CD4-positive, alpha-beta T cell treated with Interleukin-6 for 4 hours (primary cell): ENCODE data around the gene SLC45A3.
"Not testable (repeated sequence)": the region's sequence is repeated elsewhere in the genome, so short reads cannot be mapped to it uniquely, and the experiment has no call there.

Source experiments
- DNase-seq: peaks from one replicate; pipeline ENCODE4 v3.0.0-alpha.2; 2020; ENCODE audit warnings: mixed read lengths

The SLC45A3 gene, protein sequence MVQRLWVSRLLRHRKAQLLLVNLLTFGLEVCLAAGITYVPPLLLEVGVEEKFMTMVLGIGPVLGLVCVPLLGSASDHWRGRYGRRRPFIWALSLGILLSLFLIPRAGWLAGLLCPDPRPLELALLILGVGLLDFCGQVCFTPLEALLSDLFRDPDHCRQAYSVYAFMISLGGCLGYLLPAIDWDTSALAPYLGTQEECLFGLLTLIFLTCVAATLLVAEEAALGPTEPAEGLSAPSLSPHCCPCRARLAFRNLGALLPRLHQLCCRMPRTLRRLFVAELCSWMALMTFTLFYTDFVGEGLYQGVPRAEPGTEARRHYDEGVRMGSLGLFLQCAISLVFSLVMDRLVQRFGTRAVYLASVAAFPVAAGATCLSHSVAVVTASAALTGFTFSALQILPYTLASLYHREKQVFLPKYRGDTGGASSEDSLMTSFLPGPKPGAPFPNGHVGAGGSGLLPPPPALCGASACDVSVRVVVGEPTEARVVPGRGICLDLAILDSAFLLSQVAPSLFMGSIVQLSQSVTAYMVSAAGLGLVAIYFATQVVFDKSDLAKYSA

DNA sequence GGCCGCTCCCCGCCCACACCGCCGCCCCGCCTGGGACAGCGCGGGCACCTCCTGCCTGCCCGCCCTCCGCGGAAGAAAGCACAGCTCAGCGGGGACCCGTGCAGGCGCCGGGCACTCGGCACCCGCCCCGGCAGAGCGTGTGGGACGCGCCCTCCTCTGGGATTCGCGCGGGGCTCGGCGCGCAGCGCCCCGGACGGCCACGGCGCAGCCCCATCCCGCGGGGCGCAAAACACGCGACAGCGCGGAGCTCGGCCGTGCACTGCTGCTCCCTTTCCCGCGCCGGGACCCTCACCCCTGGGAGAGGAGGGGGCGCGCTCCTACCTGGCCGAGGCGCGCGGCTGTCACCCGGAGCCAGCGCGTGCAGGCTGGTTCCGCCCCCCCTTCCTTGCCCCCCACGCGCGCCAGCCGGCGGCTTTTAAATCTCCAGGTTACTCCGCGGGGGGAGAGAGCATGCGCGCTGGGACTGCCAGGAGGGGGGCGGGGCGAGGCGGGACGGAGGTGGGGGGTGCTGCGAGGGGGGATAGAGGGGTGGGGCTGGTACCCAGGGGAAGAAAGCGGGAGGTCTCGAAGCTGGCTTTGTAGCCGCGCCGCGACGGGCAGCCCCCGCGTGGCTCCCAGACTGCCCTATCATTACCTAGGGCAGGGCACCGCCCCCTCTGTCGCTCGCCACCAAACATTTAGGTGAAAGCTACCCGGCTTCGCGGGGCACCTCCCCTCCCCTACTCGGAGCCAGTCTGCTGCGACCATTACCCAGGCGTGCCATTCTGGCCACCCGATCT, at the start of gene SLC45A3:
Gene SLC45A3 (minus strand): TSS at position 437 of the 779 bp plus-strand sequence. CDS start 15,853 bp downstream, outside the sequence.
- DNase-seq: peak; percentile 67

DNA sequence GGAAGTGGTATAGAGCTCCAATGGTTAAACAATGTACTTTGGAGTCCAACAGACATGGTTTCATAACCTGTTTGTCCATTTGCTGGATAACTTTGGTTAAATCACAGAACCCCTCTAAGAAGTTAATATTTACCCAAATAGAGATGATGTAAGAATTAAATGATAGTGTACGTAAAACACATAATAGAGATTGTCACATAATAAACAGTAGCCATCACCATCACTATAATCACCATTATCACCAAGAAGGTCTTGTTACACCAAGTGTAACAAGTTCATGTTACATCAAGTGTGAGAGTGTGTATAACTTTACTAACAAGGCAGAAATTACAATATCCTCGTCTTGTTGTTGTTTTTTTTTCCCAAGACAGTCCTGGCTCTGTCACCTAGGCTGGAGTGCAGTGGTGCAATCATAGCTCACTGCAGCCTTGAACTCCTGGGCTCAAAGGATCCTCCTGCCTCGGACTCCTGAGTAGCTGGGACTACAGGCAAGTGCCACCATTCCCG, 46.4 kb upstream of the SLC45A3 start:
- DNase-seq: no peak

DNA sequence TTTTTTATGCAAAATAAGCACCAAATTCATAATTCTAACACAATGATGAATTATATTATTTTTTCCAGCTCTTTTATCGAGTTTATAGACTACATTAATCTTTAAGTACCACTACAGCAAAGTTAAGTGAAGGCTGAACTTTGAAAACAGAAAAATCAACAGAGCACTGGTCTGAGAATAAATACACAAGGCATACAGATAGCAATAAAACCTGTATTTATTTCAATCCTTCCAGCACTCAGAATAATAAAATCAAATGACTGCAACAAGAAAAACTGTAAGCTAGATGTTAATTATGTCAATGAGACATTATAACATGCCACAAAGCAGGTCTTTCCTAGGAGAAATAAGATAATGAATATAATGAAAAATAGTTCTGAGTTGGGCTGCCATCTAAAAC, 45.2 kb upstream of the SLC45A3 start:
- no peak for DNase-seq

DNA sequence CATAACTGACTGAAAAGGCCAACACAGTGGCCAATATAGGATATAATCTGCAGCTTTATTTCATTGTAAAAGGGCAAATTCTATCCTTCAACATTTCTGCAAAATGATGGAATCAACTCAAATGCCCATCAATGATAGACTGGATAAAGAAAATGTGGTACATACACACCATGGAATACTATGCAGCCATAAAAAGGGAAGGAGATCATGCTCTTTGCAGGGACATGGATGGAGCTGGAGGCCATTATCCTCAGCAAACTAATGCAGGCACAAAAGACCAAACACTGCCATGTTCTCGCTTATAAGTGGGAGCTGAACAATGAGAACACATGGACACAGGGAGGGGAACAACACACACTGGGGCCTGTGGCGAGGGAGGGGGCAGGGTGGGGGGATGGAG, 40.4 kb upstream of the SLC45A3 start:
- not testable (repeated sequence) for DNase-seq

DNA sequence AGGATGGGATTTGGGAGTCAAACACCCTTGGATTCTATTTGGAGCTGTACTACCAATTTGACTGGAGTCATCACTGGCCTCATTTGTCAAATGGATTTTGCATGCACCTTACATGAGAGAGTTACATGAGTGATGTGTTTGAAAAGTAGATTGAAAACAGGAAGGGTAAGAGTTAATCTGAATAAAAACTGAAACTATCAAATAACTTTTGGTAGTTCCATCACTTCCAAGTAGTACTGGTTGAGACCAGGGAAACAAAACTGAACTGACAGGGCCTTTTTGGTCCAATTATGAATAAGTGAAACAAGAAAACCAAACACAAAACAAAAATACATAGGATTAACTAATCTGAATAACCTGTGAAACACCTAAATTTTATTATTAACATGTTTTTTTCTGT, 39.5 kb upstream of the SLC45A3 start:
- DNase-seq: no peak

DNA sequence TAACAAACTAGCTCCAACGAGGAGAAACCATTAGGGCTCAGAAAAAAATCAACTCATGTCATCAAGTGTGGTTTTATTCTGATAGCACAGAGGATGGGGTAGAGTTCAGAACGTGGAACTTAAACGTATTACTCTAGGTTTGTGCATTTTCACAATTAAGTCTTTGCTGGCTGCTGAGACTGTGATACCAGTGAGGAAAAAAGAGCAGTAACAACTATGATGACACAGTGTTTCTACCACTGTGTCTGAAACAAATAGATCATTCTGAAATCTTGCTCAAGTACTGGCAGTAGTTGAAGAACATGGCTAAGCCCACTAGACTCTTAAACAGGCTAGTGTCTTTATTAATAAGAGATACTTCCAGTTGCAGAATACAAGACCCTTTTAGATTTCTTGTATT, 38.7 kb upstream of the SLC45A3 start:
- no peak for DNase-seq

DNA sequence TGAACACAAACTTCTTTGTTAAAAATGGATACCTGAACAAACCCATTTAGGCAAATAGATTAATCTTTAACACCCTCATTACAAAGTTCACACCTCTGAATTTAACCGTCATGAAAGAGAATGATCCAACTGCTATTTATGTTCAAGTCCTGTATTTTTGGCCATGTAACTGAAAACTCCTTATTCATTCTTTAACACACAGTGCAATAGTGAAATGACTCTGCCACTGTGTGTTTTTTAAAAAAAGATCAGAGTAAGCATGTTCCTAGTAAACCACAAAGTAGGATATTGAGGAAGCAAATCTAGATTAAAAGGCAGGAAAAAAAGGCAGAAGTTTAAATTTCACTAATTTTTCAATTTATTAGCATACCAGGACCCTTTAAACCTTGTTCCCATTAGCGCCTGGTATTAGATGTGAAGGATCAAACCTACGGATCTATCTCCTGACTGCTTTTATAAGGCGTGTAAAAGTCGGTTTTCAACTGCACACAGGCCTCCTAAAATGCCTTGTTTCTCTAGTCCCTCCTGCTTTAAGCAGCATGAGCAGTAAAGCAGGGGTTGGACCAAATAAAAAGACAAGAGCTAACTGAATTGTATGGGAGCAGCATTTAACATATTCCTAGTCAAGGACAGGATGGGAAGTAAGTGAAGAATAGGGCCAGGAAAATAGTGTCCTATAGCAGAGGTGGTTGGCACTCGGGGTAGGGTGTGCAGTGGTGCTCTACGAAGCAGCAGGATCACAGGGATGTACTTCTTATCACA, 36.2 kb upstream of the SLC45A3 start:
- DNase-seq: no peak

DNA sequence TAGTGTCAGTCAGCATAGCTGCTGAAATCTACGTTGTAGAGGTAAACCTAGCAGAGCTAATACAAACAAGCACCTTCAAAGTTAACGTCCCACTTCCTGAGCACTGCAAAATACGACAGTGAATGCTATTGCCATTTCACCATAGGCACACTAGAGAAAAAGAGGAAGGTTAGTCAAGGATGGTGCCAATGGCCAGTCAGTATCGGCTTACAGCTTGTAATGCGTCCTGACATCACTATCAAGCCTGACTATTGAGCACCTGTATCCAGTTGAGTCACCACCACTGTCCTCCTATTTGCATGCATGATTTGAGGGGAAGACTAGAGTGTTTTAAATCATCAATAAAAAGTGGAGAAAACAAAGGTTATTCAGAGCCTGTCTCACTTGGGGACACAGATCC, 35.3 kb upstream of the SLC45A3 start:
- no peak for DNase-seq

DNA sequence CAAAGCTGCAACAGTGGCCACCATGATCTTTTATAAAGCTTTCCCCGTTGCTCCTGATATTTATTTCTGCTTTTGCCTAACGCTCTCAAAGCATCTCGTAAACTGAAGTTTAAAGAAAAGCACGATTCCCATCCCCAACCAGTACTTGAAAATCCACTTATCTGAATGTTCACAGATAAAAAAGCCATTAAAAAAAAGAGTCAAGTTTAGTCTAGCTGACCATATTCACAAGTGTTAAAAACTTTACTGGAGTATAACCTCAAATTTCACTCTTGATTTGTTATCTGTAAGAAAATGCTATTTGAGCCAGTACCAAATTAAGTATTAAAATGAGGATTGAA, 34.6 kb upstream of the SLC45A3 start:
- DNase-seq: no peak

DNA sequence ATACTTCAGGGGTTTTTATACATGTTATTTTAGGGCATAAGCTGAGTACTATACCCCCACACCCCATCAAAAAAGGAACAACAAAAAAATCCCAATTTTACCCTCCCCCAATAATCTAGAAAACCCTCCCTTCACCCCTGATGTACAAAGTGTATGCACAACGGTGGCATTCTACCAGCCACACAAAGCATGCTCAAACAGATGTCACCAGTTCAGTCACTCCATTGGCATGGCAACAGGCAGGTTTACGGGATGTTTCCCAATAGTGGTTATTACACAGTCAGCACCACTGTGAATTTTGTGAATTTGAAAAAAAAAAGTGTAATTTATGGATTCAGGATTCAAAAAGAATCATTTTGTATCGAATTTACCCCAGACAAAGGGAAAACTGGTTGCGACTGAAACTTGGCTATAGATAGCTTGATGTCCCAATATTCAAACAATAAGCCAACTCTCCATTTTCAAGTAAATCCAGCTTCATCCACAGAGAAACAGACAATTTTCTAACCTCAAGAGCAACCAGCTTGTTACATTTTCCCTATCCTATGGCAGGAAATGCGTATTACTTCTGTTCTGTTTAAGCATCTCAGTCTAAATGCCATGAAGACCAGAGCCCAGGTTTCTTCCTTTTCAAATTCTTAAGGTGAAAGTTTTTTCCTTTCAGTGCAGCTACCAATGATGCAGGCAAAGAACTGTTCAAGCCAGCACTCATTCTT, 34.0 kb upstream of the SLC45A3 start:
- no peak for DNase-seq

DNA sequence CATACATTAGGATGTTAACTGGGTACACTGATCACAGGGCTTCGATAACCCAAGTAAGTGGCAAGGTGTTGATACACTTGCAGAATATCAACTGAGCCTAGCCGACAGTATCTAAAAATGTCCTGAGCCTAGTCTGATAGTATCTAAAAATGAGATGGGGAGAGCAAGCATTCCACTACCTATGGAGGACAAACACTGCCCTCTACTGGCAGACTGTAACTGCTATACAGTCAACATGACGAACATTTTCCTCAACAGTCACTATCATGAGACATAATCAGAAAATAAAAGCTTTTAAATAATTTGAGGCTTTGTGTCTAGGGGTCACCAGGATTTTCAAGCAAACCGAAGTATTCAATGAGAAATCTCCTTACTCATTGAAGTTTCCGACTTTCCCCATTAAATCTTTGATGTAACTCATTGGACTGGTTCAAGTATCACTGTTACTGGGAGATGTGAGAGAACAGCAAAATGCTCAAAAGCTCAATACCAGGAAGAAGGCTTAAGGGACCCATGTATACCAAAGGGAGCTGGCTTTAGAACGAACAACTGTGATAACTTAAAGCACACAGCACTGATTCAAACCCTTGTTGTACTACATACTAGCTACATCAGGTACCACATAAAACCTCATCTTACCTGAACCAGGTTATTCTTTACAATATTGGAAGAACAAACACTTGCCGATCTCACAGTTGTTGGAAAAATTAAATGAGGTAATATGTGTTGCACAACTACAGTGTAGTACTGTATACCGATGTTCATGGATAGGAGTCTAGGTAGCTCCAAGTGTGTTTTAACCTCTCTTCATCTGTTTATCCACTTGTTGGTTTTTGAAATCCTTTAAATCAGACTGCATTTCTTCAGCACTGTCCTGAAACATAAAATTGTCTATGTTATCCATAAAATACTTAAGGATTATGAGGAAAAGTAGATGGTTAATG, 31.1 kb upstream of the SLC45A3 start:
- peak; percentile 77 for DNase-seq

DNA sequence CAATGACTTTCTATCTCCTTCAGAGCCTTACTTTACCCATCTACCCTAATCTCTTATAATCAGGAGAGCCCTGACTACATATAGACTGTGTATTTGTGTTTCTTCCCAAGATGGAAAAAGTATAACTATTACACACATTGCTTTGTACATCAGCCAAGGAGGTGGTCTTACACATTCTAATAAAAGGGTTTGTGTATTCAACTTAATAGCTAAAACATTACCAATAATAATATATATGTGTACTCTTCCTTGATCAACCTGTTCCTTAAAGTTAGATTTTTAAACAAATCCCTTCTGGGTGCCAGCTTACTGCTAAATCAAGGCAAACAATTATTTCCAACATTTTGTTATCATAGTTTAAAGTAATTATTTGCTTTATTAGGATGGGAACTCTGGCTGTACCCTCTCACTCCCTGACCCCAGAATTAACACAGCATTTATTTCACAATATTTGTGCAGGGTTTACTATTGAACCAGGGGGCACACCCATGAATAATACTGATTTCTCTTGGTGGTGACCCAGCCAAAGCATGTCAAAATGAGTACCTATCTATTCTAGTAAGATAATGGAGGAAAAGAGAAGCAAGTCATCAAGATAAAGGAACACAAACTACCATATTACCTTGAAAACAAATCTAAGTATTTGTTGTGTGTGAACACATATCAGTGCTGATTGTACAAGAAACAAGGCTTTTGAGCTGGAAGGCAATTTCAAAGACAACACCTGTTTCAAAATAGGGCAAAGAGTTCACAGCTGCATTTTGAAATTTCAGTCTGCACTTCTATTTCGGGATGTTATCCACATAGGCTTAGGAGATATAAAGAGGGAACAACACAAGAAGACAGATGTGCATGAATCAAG, 30.1 kb upstream of the SLC45A3 start:
- DNase-seq: no peak

DNA sequence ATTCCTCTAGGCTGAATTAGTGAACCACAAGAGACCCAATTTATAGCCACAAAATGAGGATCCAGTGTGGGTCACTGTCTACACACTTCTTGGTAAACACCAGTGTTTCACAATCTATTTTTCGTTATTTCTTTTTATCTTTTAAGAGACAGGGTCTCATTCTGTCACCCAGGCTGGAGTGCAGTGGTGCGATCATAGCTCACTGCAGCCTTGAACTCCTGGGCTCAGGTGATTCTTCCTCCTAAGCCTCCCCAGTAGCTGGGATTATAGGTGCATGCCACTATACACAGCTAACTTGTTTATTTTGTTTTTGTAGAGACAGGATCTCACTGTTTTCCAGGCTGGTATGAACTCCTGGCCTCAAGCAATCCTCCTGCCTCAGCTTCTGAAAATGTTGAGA, 29.3 kb upstream of the SLC45A3 start:
- no peak for DNase-seq

DNA sequence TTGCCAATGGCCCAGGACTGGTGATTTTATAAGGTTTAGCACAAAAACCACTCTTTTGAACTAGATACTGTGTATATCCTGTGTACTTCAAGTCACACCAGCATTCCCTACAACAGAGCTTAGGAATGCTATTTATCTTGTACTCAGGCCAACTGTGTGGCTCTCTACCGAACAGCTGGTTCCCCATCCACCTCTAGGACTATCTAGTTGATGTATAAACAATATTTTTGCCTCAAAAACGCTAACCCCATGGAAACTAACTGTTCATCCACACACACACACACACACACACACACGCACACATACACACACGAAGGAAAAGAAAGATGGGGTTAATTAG, 28.7 kb upstream of the SLC45A3 start:
- DNase-seq: no peak

DNA sequence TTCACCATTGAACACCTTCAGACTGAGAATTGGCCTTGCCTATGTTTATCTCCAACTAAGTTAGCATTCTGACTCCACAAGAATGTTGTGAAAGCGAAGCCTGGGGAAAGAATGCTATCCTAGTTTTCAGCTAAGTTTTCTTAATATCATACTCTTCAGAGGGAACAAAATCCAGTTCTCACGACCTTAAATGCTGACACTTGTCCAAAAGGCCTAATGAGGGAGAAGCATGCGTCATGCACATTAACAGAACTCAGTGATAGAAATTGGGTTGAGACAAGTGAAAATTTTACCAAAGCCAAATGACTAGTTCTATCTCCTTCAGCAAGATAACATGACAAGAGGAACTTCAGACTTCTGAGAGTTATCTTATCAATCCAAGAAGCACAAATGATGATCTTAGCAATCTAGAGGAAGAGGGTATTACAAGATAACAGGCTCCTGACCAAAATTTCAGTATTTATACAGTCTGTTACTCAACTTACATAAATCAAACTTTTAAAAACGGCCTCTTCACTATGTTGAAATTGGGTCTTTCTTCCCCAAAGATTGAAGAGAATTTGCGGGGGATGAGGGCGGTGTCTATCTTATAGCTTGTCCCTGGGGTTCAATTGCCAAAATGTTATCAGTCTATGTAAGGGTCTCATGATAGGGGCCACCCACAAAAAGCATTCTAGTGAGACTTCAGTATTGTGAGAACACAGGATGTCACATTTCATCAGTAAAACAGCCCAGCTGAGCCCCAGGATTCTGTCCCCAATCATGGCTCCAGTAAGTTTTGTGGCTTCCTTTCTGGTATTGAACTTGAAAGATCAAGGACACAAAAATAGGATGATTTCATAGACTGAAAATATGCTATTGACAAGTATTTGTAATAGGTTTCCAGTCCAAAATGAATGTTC, 26.5 kb upstream of the SLC45A3 start:
- no peak for DNase-seq

DNA sequence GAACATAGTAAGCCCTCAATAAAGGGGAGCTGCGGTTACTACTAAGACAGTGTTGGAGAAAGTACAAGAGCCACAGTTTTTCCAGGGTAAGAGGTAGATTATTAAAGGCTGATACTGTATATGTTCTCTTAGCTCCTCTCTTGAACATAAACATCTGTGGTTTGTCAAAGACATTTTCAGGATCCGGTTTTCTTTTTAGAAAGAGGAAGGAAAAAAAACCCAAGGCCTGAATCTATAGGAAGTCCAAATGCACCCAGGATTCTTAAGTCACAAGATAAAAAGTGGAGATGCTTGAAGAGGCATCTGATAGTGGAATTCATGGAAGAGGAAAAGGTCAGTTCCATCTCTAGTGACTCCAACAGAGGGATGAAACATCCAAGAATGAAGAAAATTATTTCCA, 24.6 kb upstream of the SLC45A3 start:
- DNase-seq: no peak

DNA sequence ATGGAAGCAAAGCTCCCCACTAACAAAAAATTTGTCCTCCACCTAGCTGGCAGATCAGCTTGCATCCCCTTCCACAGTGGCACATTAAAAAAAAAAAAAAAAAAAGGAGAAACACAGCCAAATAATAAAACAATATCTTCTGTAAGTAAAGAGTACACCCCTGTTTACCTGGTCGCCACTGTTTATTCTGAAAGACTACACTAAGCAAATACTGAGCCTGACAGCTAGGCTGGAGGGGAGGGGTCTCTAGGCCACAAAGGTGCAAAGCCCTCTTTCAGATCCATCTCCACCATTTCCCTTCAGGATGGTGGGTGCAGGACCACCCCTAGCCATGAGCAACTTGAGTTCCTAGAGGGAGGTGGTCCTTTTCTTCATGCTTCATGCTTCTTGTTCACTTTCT, 22.8 kb upstream of the SLC45A3 start:
- DNase-seq: no peak

DNA sequence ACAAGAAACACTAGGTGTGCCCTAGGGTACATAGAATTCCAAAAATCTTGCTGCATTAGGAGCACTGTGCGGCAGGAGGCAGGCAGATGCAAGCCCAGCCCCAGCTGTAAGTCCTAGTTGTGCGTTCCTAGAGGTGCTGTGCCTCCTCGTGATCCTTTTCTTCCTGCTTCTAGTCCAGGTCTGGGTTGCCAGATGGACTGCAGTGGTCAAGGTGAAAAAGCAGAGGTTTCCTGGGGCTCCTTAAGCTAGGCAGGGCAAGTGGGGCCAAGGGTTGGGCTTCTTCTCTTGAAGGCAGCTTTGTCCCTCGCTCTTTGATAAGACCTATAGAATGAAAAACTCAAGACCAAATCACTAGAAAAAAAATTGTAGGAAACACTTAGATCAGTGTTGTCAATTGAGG, 21.6 kb upstream of the SLC45A3 start:
- no peak for DNase-seq

DNA sequence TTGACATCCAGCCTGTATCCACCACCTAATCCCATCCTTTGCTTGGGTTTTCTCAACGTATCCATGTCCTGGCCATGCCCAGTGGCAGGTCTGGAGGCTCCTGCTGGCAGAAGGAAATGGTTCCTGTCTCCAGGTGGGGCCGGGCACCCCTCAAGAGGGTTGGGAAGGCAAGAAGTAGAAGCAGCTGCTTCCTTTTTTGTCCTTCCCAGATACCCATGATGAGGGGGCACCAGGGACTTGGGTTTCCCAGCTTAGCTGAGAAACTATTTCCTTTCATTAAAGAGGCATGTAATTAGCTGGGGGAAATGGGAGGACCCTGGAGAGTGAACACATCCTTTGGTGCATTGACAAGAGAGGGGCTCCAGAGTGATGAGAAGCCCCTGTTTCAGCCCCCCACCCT, 21.1 kb upstream of the SLC45A3 start:
- DNase-seq: no peak
